ENCODE results near the gene PKP3. TPM values are rescaled to one million over a fixed set of nuclear protein-coding genes. Genes with fewer than 3 reads are reported as not detected.

Gene PKP3
- total and polyA plus RNA-seq, 9 of the 15 experiments (the other 6 are each of a cell fraction or from before 2014, with no cell fraction given), result 0.11 to 110 (median 30.7) TPM

DNA sequence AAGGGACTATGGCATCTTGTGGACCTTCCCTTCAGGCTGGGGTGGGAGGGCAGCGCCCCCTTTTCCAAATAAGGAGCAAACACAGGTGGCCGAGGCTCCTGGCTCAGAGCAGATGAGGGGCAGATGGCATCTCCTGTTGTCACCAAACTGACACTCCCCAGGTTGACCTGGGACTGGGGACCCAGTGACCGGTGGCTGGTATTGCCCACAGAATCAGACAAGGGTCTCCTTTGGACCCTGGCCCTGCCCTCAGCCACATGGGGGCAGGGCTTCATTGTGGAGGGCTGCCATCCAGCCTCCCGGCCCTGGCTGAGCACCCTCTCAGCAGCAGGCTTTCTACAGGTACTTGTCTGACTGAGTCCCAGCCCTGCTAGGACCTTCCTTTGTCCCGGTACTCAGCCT, 21.6 kb downstream of the PKP3 start (continued):
- TF ChIP-seq RNF219 (CRISPR knock-in tag; IDR thresholded peaks at IDR 0.05) (no peak), CHD4 (IDR thresholded peaks at IDR 0.05; ENCODE audit: insufficient read depth, insufficient replicate concordance, low read depth, low read length, poor library complexity, severe bottlenecking) (no peak), KAT7 (CRISPR knock-in tag; IDR thresholded peaks at IDR 0.05; ENCODE audit: borderline replicate concordance) (no peak)

DNA sequence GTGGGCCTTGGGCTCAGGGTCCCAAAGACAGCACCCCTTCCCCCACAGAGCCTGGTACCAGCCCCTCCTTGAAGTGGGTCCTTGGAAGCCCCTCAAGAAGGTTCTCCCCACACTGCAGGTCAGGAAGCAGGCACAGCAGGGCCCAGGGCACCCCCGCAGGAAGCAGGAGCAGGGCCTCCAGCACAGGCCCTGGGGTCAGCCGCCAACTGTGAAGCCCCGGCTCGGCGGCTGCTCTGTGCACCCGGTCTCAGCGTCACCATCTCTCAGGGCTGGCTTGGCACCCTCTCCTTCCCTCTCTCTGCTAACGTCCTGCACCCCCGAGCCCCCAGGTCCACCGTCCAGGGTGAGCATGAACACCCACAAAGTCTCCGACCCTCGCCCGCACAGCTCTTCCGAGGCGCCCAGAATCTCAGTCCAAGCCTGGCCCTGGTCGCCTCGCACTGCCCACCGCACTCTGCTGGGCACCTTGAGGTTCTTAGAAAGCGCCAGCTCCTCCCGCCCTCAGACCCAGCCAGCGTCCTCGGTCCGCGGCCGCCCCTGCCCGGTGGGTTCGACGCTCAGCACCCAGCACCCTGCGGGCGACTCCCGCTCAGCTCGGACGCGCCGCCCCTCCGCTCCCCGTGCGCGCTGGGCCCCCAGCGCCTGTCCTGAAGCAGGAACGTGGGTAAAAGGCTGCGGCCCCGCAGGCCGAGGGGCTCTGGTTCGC, 22.2 kb downstream of the PKP3 start:
- no peaks in the 10 kb centered on the region for H3K9me1 ChIP-seq (ENCODE audit: control insufficient read depth, insufficient read depth, low read length)
- H2AFZ ChIP-seq (ENCODE audit: low read depth, low read length), result no peak overlapping the region
- no peak overlapping the region for H3K27ac ChIP-seq (ENCODE audit: extremely low read depth, low read depth, low read length)
- no TSS peak for BruUV-seq (replicated peaks)
- peaks cover 5 to 67% of the 10 kb centered on the region in 2 experiments for H3K4me1 ChIP-seq (replicated peaks in 1 of 2; ENCODE audit: control insufficient read depth in 2 of 2, insufficient read depth in 2 of 2, low read length in 2 of 2)
- intact Hi-C loops (cut with micrococcal nuclease), result no loop called here
- H3K36me3 ChIP-seq (ENCODE audit: control insufficient read depth, insufficient read depth, low read length), result no peaks in the 10 kb centered on the region
- no peaks in the 10 kb centered on the region for H3K79me2 ChIP-seq (ENCODE audit: control insufficient read depth, insufficient read depth, low read length)
- no peaks in the 10 kb centered on the region for H4K20me1 ChIP-seq (replicated peaks; ENCODE audit: control insufficient read depth, insufficient read depth, low read length)
- FAIRE-seq (no peak), DNase-seq (ENCODE audit: extremely low read depth in 1 of 4, low spot score in 3 of 4) (no peak), ATAC-seq (no peak)
- H3K9ac ChIP-seq (ENCODE audit: insufficient read depth in 1 of 2, low read depth in 2 of 2, low read length in 2 of 2), result peak overlapping the region in 1 of 2 experiments; percentile 49; a peak in 1 of 4 replicates
- WGBS (ENCODE audit: insufficient coverage, low coverage, missing lambda C conversion rate), result 90% methylated on average over 27 of the region's 45 CpGs
- H3K4me2 ChIP-seq (ENCODE audit: insufficient read depth, low read length), result no peak overlapping the region
- H3K4me3 ChIP-seq, result no peak overlapping the region
- in situ Hi-C loops (cut with MboI), result no loop called here
- H3K9me3 ChIP-seq (replicated peaks; ENCODE audit: control insufficient read depth, insufficient read depth, low read depth, low read length), result no peaks in the 10 kb centered on the region
- ChIA-PET CTCF (ENCODE audit: low intra/inter-chr PET ratio) (interaction anchor here (0.6 kb wide), 1 partner anchor 24 kb away, joined by 3 read pairs; no protein-coding TSS in a partner anchor), POLR2A (interaction anchor here (0.9 kb wide), 1 partner anchor 9 kb away, joined by 3 read pairs; no protein-coding TSS in a partner anchor)
- no peaks in the 10 kb centered on the region for H3K27me3 ChIP-seq (ENCODE audit: control insufficient read depth in 2 of 2, insufficient read depth in 2 of 2, low read length in 2 of 2)
- TF ChIP-seq, protein P1, sequence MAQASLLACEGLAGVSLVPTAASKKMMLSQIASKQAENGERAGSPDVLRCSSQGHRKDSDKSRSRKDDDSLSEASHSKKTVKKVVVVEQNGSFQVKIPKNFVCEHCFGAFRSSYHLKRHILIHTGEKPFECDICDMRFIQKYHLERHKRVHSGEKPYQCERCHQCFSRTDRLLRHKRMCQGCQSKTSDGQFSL (CRISPR knock-in tag; IDR thresholded peaks at IDR 0.05), result 0 out of 2 replicates have a peak, but pooled peaks have one; percentile 34
- TF ChIP-seq, protein P1 (tag; IDR thresholded peaks at IDR 0.05), result no peak
- peak; percentile 21; the same call in 1 of the 2 replicates for TF ChIP-seq ZBTB7A (IDR thresholded peaks at IDR 0.05; ENCODE audit: borderline replicate concordance, control insufficient read depth, low read depth, low read length)
- no peak for TF ChIP-seq SETDB1 (IDR thresholded peaks at IDR 0.05; ENCODE audit: low read length)

All from K562 (cell line).